SK-N-SH (cell line): ENCODE measurements around the gene EEF2K. TPM values are rescaled to one million over a fixed set of nuclear protein-coding genes. Genes with fewer than 3 reads are reported as not detected.

Source experiments
- CTCF ChIA-PET: fragments of 300-600, 350-600 bp; formaldehyde crosslinking; extraction: SDS; loops from one replicate; lab custom pipeline; 2021; lab: Yijun Ruan, JAX
- POLR2A ChIA-PET: fragments of 350-600 bp; sonication (Branson Sonifier 250); formaldehyde crosslinking; extraction: SDS; loops from one replicate; lab custom pipeline; 2020; ENCODE audit warnings: antibody characterized with exemption, inconsistent platforms; lab: Yijun Ruan, JAX
- DNase-seq: peaks from one replicate; pipeline ENCODE4 v3.0.0; 2012
- H2AFZ ChIP-seq: fragments of 200-600 bp; sonication (generic); 2 replicates; pipeline ENCODE4 v1.8.1; 2016; ENCODE audit warnings: antibody characterized with exemption, mild to moderate bottlenecking, low read depth
- H3F3A ChIP-seq: fragments of 200-600 bp; sonication (generic); replicated peaks from 2 replicates; pipeline ENCODE3; 2016; ENCODE audit warnings: antibody characterized with exemption, mild to moderate bottlenecking; ENCODE audit not compliant: insufficient read depth
- H3K27ac ChIP-seq, 2 experiments: fragments of 200-500 bp in 1 of 2; fragments of 200-600 bp in 1 of 2; sonication (Bioruptor generic) in 1 of 2; sonication (generic), shearing (Covaris generic) in 1 of 2; 2 replicates each; pipeline versions ENCODE4 v1.5.1 to v1.6.1; 2014 to 2016; ENCODE audit warnings: low read depth in 2 of 2, inconsistent platforms in 1 of 2, low read length in 1 of 2, mild to moderate bottlenecking in 1 of 2, mixed read lengths in 1 of 2
- H3K27me3 ChIP-seq: fragments of 200-600 bp; sonication (generic), shearing (Covaris generic); 2 replicates; pipeline ENCODE4 v1.6.1; 2016; ENCODE audit warnings: mixed run types; ENCODE audit not compliant: insufficient read depth
- H3K36me3 ChIP-seq, 2 experiments: fragments of 200-500 bp in 1 of 2; fragments of 200-600 bp in 1 of 2; sonication (Bioruptor generic) in 1 of 2; sonication (generic) in 1 of 2; replicated peaks in 1 of 2; 2 replicates each; pipeline versions ENCODE3 to v1.5.1; 2014 to 2016; ENCODE audit warnings: low read length in 1 of 2, mild to moderate bottlenecking in 1 of 2; ENCODE audit not compliant: insufficient read depth in 2 of 2, control insufficient read depth in 1 of 2
- H3K4me1 ChIP-seq, 2 experiments: fragments of 200-500 bp in 1 of 2; fragments of 200-600 bp in 1 of 2; sonication (Bioruptor generic) in 1 of 2; sonication (generic), shearing (Covaris generic) in 1 of 2; 2 replicates each; pipeline versions ENCODE4 v1.5.1 to v1.6.1; 2014 to 2016; ENCODE audit warnings: low read depth in 1 of 2, low read length in 1 of 2, mixed run types in 1 of 2; ENCODE audit not compliant: insufficient read depth in 2 of 2, control insufficient read depth in 1 of 2
- H3K4me2 ChIP-seq: fragments of 200-600 bp; sonication (generic), shearing (Covaris generic); 2 replicates; pipeline ENCODE4 v1.6.1; 2017; ENCODE audit warnings: mixed run types
- H3K4me3 ChIP-seq, 2 experiments: fragments of 200-500 bp in 1 of 2; fragments of 200-600 bp in 1 of 2; sonication (Bioruptor generic) in 1 of 2; sonication (generic), shearing (Covaris generic) in 1 of 2; 2 replicates each; pipeline versions ENCODE4 v1.5.1 to v1.8.1; 2014 to 2016; ENCODE audit warnings: low read depth in 2 of 2, inconsistent platforms in 1 of 2, low read length in 1 of 2, mild to moderate bottlenecking in 1 of 2, mixed read lengths in 1 of 2, moderate library complexity in 1 of 2
- H3K79me2 ChIP-seq: fragments of 200-600 bp; sonication (generic); 2 replicates; pipeline ENCODE4 v1.8.1; 2017; ENCODE audit warnings: mild to moderate bottlenecking; ENCODE audit not compliant: insufficient read depth
- H3K9ac ChIP-seq: fragments of 200-600 bp; sonication (generic); 2 replicates; pipeline ENCODE4 v1.6.1; 2017; ENCODE audit warnings: mixed run types
- H3K9me2 ChIP-seq: fragments of 200-600 bp; sonication (generic); 2 replicates; pipeline ENCODE4 v1.6.1; 2017; ENCODE audit warnings: mixed run types
- H3K9me3 ChIP-seq: fragments of 200-600 bp; sonication (generic); 2 replicates; pipeline ENCODE4 v1.6.1; 2017; ENCODE audit warnings: mixed run types, mild to moderate bottlenecking, moderate library complexity
- H4K20me1 ChIP-seq: fragments of 200-600 bp; sonication (generic); 2 replicates; pipeline ENCODE4 v1.6.1; 2017; ENCODE audit warnings: mild to moderate bottlenecking, mixed run types; ENCODE audit not compliant: insufficient read depth
- ELF1 ChIP-seq: IDR thresholded peaks from 2 replicates; pipeline ENCODE4 v1.4.0; 2012
- EP300 ChIP-seq, 2 experiments: IDR thresholded peaks; 2 replicates each; pipeline versions ENCODE4 v1.4.0 to v1.6.1; 2012; ENCODE audit warnings: borderline replicate concordance in 1 of 2, low read depth in 1 of 2, low read length in 1 of 2
- EZH2phosphoT487 ChIP-seq: fragments of 200-600 bp; sonication (generic); IDR thresholded peaks from 2 replicates; pipeline ENCODE4 v1.6.1; 2017; ENCODE audit warnings: low read depth, mixed run types, mild to moderate bottlenecking, antibody characterized with exemption, moderate library complexity, borderline replicate concordance
- FOXJ3 ChIP-seq: sonication (generic); formaldehyde crosslinking; IDR thresholded peaks from 2 replicates; pipeline ENCODE4 v1.5.1; 2020; ENCODE audit warnings: mild to moderate bottlenecking, missing genetic modification reagents
- GATA2 ChIP-seq: sonication (generic); formaldehyde crosslinking; IDR thresholded peaks from 2 replicates; pipeline ENCODE4 v1.5.0; 2020; ENCODE audit warnings: mild to moderate bottlenecking, missing genetic modification reagents
- IRF3 ChIP-seq: fragments of 150-350 bp; IDR thresholded peaks from 2 replicates; pipeline ENCODE4 v1.6.1; 2016; ENCODE audit warnings: mild to moderate bottlenecking, low read depth, low read length
- MEF2A ChIP-seq: IDR thresholded peaks from 2 replicates; pipeline ENCODE4 v1.4.0; 2012; ENCODE audit warnings: low read depth, borderline replicate concordance
- MXI1 ChIP-seq: IDR thresholded peaks from 2 replicates; pipeline ENCODE4 v1.6.1; 2012; ENCODE audit warnings: mild to moderate bottlenecking, low read depth, low read length, improper control_type of control experiment
- NFIC ChIP-seq: IDR thresholded peaks from 2 replicates; pipeline ENCODE4 v1.4.0; 2012; ENCODE audit warnings: borderline replicate concordance
- RFX5 ChIP-seq: IDR thresholded peaks from 2 replicates; pipeline ENCODE4 v1.6.1; 2012; ENCODE audit warnings: mild to moderate bottlenecking, improper control_type of control experiment, low read length
- RXRA ChIP-seq: IDR thresholded peaks from 2 replicates; pipeline ENCODE4 v1.4.0; 2012; ENCODE audit warnings: low read depth, mild to moderate bottlenecking, borderline replicate concordance
- TAF1 ChIP-seq: IDR thresholded peaks from 2 replicates; pipeline ENCODE4 v1.6.1; 2012; ENCODE audit warnings: low read depth, mild to moderate bottlenecking, low read length, moderate library complexity, borderline replicate concordance
- USF2 ChIP-seq: fragments of 150-350 bp; IDR thresholded peaks from 2 replicates; pipeline ENCODE4 v1.6.1; 2017; ENCODE audit warnings: antibody characterized with exemption, low read length, low read depth, borderline replicate concordance
- WGBS: methylation state at CpG from one replicate; pipeline ENCODE4 v1.1.6; 2017; ENCODE audit warnings: low lambda C conversion rate; 5-methylcytosine and 5-hydroxymethylcytosine counted together
- polyA plus RNA-seq, 3 experiments: library from polyadenylated mRNA; depleted of rRNA; stranded (reverse); fragments of >200 nt; gene quantifications; 2 replicates each; pipeline ENCODE4 v1.2.3, GENCODE V29; 2012
- TF ChIP-seq, protein P1 (sequence below): IDR thresholded peaks from 2 replicates; pipeline ENCODE4; 2012
- TF ChIP-seq, protein P2 (sequence below): IDR thresholded peaks from 2 replicates; pipeline ENCODE4 v1.4.0; 2012; ENCODE audit warnings: low read depth, borderline replicate concordance
- TF ChIP-seq, protein P3 (sequence below): fragments of 200-600 bp; sonication (generic); IDR thresholded peaks from 2 replicates; pipeline ENCODE4 v1.6.1; 2017; ENCODE audit warnings: antibody characterized with exemption, mild to moderate bottlenecking, moderate library complexity

The EEF2K gene
- polyA plus RNA-seq, 1 of the 3 experiments (the other 2 are of a cell fraction) = 8.0 TPM

DNA sequence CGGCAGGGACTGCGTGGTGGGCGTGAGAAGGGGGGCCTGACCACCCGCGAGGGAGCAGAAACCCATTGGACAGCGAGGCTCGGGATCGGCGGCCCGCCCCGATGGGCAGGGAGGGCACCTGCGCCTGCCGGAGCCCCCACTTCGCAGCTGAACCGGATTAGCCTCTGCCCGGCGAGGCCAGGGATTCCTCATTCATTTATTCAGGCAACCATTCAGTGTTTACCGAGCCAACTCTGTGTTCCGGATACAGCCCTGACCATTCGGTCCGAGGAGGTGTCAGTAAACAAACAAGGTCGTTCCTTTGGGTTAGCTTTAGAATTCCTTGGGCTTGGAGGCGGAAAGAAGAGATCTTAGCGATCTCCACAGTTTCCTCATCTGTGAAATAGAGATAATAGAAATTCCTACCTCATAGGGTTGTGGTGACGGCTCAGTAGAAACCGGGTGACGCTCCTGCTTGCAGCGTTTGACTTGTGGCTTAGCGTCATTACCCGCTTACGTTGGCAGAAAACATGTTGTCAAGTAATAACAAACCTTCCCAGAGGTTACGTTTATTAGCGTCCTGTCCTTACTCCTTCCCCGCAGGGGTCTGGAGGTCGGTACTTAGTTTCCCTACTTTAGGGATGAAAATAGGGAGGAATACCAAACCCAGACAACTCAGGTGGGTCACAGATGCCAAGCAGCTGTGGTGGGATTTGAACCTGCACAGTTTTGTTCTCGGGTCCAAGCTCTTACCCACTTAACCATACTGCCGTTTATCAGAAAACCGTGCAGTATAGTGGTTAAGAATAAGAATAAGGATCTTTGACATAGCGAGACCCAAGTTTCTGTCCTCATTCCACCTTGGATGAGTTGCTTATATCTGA lies 92.0 kb downstream of the EEF2K start (continued):
- TF ChIP-seq, protein P1, sequence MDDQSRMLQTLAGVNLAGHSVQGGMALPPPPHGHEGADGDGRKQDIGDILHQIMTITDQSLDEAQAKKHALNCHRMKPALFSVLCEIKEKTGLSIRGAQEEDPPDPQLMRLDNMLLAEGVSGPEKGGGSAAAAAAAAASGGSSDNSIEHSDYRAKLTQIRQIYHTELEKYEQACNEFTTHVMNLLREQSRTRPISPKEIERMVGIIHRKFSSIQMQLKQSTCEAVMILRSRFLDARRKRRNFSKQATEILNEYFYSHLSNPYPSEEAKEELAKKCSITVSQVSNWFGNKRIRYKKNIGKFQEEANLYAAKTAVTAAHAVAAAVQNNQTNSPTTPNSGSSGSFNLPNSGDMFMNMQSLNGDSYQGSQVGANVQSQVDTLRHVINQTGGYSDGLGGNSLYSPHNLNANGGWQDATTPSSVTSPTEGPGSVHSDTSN = peak; percentile 15; the same call in 1 of the 2 replicates
- no peak for TF ChIP-seq MEF2A
- TF ChIP-seq RXRA = 0 out of 2 replicates have a peak, but pooled peaks have one; percentile 19
- TF ChIP-seq, protein P2, sequence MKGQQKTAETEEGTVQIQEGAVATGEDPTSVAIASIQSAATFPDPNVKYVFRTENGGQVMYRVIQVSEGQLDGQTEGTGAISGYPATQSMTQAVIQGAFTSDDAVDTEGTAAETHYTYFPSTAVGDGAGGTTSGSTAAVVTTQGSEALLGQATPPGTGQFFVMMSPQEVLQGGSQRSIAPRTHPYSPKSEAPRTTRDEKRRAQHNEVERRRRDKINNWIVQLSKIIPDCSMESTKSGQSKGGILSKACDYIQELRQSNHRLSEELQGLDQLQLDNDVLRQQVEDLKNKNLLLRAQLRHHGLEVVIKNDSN = peak; percentile 1; the same call in 1 of the 2 replicates
- 0 out of 2 replicates have a peak, but pooled peaks have one; percentile 21 for TF ChIP-seq TAF1

- Histone ChIP-seq H3K9ac (no peak overlapping the region), H3K27me3 (no peaks in the 10 kb centered on the region), H3K27ac (peak overlapping the region; percentile 41 to 90; a peak in 1 of 4 replicates), H3K4me2 (peak overlapping the region; percentile 87; the same call in 1 of the 2 replicates), H3F3A (peaks cover 26% of the 10 kb centered on the region), H3K9me3 (no peaks in the 10 kb centered on the region), H3K4me1 (peaks cover 0 to 9% of the 10 kb centered on the region in 2 experiments; a peak in 1 of 4 replicates), H3K9me2 (no peaks in the 10 kb centered on the region), H2AFZ (no peak overlapping the region), H3K4me3 (peak overlapping the region in 1 of 2 experiments; percentile 84; a peak in 1 of 4 replicates), H3K36me3 (peaks cover 0 to 14% of the 10 kb centered on the region in 2 experiments), H3K79me2 (peaks cover 42% of the 10 kb centered on the region), H4K20me1 (peaks cover 38% of the 10 kb centered on the region)
- WGBS = 100% methylated on average over 1 of the region's 1 CpG
- no peak for TF ChIP-seq EZH2phosphoT487
- no peak for TF ChIP-seq NFIC
- TF ChIP-seq EP300 (IDR thresholded peaks at IDR 0.05; ENCODE audit: borderline replicate concordance in 1 of 2, low read depth in 1 of 2, low read length in 1 of 2) = no peak
- TF ChIP-seq FOXJ3 = no peak
- no peak for TF ChIP-seq MEF2A
- TF ChIP-seq GATA2 (CRISPR knock-in tag) = no peak
- TF ChIP-seq USF2 = no peak
- TF ChIP-seq, protein P2 = no peak
- TF ChIP-seq, protein P3, sequence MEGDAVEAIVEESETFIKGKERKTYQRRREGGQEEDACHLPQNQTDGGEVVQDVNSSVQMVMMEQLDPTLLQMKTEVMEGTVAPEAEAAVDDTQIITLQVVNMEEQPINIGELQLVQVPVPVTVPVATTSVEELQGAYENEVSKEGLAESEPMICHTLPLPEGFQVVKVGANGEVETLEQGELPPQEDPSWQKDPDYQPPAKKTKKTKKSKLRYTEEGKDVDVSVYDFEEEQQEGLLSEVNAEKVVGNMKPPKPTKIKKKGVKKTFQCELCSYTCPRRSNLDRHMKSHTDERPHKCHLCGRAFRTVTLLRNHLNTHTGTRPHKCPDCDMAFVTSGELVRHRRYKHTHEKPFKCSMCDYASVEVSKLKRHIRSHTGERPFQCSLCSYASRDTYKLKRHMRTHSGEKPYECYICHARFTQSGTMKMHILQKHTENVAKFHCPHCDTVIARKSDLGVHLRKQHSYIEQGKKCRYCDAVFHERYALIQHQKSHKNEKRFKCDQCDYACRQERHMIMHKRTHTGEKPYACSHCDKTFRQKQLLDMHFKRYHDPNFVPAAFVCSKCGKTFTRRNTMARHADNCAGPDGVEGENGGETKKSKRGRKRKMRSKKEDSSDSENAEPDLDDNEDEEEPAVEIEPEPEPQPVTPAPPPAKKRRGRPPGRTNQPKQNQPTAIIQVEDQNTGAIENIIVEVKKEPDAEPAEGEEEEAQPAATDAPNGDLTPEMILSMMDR = no peak
- no peak for TF ChIP-seq RFX5
- TF ChIP-seq IRF3 = no peak
- TF ChIP-seq RXRA = no peak
- no peak for TF ChIP-seq ELF1
- TF ChIP-seq, protein P1 = no peak
- no peak for TF ChIP-seq MXI1
- no peak for TF ChIP-seq TAF1
- POLR2A ChIA-PET = interaction anchor here (0.7 to 1.9 kb wide), 3 partner anchors 93 to 114 kb away, joined by 3 to 14 read pairs (median 3); partner anchors contain the start of gene EEF2K
- CTCF ChIA-PET = interaction anchor here (1.5 to 6.4 kb wide), 5 partner anchors 12 to 104 kb away, joined by 3 to 115 read pairs (median 24); partner anchors contain the start of gene EEF2K
- DNase-seq = no peak
These were observed 93.0 kb downstream of the EEF2K start for GRCh38 chr16:22299036-22299435.
